Hematopoietic multipotent progenitor cell treated with erythropoietin and hydrocortisone succinate and interleukin-3 and kit ligand, for 17 days (in vitro differentiated cells): ENCODE data around the gene PLAGL2.
"Not testable (repeated sequence)": the region's sequence is repeated elsewhere in the genome, so short reads cannot be mapped to it uniquely, and the experiment has no call there.

ENCODE experiments used
- DNase-seq: peaks from one replicate; pipeline ENCODE4 v3.0.0-alpha.2; 2015; ENCODE audit warnings: low spot score

PLAGL2 gene

DNA sequence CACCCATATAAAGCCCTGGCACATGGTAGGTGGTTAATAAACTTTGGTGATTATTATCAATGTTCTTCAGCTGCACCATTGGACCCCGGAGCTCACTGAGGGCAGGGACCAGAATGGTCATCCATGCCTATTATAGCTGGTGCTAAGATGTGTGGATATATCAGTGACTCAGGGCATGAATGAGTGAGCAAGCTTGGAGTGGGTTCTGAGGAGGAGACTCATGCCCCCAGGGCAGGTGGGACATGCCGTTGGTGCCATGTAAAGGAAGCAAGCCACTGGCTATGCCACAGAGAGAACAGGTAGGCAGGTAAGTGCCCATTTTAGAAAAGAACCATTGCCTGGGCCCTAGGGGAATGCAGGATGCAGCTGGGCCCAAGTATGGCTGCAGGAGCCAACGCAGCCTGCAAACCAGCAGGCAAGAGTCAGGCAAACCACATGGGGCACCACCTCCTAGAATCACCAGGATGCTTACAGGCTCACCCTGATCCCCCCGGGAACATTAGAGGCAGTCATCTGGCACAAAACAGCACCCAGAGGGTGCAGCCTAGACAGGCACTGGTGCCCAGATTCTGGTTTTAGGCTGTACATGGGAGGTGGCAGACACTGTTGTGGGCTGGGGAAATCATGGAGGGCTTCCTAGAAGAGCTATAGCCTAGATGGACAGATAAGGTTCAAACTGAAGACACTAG is 23.5 kb downstream of the PLAGL2 start:
- no peak for DNase-seq

DNA sequence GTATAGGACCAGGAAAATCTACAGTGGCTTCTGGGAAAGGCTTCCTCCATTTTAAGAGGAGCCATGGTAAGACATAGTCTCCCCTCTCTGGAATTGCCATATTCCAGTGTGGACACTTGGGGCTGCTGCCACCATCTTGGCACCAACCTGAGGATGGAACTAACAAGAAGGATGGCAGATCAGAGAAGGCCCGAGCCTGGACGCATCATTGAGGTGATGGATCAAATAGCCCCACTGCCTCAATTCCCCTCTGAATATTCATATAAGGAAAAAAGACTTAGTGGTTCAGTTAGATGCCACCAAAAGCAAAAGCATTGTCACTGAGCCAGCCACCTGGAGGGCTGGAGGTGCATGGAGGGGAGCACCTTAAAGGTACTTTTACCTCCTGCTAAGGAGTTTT is 25.9 kb downstream of the PLAGL2 start:
- no peak for DNase-seq

GRCh38 chr20:32179934-32180333 is 27.6 kb downstream of the PLAGL2 start:
- no peak for DNase-seq

DNA sequence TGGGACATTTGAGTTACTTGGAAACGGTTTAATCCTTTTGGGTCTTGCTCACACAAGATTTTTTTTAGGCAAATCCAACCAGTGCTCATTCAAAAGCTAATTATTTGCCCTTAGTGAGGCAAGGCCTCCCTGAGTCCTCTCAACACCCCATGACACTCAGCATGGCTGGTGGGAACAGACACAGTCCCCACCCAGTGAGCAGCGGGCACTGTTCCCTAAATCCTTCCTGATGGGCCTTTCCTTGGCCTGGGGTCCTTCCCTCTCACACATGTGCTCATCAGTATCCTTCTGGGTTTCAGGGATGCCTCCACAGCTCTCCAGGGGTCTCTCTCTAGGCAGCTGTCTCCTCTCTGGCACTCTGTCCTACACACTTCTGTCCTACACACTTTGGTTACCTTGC is 28.0 kb downstream of the PLAGL2 start:
- DNase-seq: no peak

DNA sequence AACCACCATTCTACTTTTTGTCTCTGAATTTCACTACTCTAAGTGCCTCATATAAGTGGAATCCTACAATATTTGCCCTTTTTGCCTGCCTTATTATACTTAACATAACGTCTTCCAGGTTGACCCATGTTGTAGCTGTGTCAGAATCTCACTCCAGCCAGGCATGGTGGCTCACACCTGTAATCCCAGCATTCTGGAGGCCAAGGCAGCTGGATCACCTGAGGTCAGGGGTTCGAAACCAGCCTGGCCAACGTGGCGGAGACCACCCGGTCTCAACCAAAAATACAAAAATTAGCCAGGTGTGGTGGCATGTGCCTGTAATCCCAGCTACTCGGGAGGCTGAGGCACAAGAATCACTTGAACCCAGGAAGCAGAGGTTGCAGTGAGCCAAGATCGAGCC is 29.8 kb downstream of the PLAGL2 start:
- not testable (repeated sequence) for DNase-seq

- DNase-seq: no peak
Measured at GRCh38 chr20:32168184-32168910, 39.2 kb downstream of the PLAGL2 start.

DNA sequence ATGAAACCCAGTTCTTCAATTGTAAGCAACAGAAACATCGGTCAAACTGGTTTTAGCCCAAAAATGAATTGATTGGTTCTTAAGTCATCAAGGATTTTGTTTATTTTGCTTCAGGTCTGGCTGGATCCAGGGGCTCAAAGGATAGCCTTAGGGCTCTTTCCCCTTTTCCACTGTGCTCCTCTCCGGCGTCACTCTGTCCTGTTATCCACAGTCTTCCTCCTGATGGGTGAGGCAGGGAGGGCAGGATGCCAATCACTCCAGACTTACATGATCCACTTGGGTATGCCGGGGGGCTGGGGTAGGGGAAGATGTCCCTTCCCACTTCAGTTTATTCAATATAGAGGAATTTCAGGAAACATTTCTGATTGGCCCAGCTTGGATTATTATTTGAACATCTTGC is 40.0 kb downstream of the PLAGL2 start:
- no peak for DNase-seq

DNA sequence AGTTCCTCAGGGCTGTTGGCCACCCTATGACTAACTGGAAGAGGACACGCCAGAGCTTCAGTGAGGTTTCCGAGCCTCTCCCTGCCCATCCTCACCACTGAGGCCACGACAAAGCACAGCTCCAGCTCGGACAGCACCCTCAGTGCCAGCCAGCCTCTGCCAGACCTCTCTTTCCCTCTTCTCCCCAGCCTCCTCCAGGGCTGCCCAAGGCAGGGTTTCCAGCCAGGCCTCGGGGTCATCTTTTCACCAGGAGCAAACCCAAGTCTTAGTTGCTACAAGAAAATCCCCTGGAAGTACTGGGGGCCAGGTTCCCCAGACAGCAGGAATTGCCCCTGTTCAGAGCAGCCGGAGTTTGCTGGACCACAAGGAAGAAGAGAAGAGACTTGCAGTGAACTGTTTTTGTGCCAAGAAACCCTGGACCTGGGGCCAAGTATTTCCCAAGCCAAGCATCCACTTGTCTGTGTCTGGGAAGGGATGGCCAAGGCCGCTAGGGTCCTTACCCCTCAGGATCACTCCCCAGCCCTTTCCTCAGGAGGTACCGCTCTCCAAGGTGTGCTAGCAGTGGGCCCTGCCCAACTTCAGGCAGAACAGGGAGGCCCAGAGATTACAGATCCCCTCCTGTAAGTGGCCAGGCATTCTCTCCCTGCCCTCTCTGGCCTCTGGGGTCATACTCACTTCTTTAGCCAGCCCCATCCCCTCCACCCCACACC is 41.6 kb downstream of the PLAGL2 start:
- DNase-seq: no peak

- DNase-seq: no peak
Measured at GRCh38 chr20:32164984-32165735, 42.4 kb downstream of the PLAGL2 start.

- DNase-seq: no peak
Measured at GRCh38 chr20:32163951-32164350, 43.6 kb downstream of the PLAGL2 start.

GRCh38 chr20:32162351-32162750 is 45.2 kb downstream of the PLAGL2 start:
- DNase-seq: no peak

DNA sequence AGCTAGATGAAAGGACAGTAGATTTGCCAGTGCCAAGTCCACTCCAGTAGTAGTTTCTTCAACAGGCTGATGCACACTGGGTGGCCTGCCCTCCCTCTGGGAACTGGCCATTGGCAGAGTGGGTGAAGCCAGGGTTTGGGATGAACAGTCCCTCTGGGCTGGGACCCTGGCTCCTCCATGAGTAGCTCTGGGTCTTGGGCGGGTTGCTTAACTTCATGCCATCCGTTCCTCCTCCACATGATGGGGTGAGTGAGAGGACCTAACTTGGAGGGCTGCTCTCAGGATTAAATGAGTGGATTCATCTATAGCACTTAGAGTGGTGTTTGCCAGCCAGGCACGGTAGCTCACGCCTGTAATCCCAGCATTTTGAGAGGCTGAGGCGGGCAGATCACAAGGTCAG is 47.2 kb downstream of the PLAGL2 start:
- DNase-seq: no peak

DNA sequence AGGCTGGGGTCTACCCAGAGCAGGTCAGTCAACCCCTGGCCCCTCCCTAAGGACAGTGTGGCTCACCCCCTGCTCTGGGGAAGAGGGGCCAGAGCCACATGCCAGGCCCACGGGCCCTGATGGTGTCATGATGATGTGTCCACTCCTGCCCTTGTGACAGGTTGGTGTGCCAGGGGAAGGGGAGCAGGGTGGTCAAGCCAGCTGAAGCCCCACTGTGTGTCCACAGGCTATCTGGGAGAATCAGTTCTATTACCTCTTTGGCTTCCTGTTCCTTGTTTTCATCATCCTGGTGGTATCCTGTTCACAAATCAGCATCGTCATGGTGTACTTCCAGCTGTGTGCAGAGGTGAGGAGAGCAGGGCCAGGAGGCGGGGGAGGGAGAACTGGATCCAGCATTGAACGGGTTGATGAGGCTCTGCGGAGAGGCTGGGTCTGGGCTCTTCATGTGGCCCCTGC is 47.7 kb downstream of the PLAGL2 start:
- DNase-seq: no peak

DNA sequence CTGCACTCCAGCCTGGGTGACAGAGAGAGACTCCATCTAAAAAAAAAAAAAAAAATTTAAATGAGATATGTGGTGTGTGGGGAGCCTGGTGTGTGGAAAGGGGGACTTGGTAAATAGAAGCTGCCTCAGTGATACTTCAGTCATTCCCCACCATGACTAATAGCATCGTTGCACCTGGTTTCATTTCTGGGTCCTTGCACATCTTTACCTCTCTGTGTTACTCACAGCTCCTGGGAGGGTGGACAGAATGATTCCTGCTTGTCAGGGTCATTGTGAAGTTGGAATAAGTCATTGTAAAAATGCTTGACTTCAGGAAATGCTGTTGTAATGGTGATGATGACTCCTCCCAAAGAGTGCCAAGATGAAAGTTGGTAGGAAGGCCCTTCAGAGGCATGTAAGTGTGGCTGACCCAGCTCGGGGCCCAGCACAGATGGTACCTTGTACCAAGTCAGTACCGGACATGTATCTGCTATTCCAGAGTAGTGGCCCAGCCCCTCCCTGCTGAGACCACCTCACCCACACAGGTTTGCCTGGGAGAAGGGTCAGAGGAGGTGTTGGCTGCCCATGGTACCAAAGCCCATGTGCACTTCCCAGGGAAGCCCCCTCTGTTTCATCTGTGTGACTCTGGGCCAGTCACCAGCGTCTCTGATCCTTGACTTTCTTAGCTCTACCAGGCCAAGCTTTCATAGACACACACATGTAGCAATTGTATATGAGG is 48.4 kb downstream of the PLAGL2 start:
- no peak for DNase-seq

DNA sequence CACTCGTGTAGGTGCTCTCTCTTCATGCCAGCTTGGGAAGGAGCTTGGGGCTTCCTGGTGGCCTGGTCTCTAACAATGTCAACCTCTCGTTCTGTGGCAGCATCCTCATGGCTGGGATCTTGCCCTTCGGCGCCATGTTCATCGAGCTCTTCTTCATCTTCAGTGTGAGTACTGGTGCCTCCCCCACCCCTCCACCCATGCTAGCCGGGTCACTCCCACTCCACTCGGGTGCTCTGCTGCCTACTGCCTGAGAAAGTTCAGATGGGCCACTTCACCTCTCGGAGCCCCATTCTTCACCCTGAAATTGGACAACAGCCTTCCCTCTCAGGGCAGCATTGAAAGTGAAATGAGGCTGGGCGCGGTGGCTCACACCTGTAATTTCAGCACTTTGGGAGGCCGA is 49.2 kb downstream of the PLAGL2 start:
- no peak for DNase-seq

- no peak for DNase-seq
Measured at GRCh38 chr20:32157611-32158010, 49.9 kb downstream of the PLAGL2 start.

- peak; percentile 15 for DNase-seq
Measured at GRCh38 chr20:32155017-32155981, 52.2 kb downstream of the PLAGL2 start.

- no peak for DNase-seq
Measured at GRCh38 chr20:32153771-32154170, 53.8 kb downstream of the PLAGL2 start.

DNA sequence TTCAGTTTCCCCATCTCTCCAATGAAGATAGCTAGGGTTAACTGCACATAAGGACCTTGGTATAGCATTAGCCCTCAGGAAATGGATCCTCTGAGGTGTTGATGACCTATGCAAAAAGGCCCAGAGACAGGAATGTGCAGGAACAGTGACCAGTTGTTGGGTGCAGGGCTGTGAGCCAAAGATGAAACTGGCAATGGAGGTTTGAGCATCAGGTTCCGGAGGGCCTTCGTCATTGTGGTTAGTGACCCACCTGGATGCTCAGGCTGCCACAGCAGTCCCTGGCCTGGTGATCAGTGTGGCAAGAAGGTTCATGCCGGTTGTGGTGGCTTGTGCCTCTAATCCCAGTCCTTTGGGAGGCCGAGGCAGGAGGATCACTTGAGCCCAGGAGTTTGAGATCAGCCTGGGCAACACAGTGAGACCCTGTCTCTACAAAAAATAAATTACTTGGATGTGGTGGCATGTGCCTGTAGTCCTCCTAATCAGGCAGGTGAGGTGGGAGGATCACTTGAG is 54.3 kb downstream of the PLAGL2 start:
- DNase-seq: no peak

DNA sequence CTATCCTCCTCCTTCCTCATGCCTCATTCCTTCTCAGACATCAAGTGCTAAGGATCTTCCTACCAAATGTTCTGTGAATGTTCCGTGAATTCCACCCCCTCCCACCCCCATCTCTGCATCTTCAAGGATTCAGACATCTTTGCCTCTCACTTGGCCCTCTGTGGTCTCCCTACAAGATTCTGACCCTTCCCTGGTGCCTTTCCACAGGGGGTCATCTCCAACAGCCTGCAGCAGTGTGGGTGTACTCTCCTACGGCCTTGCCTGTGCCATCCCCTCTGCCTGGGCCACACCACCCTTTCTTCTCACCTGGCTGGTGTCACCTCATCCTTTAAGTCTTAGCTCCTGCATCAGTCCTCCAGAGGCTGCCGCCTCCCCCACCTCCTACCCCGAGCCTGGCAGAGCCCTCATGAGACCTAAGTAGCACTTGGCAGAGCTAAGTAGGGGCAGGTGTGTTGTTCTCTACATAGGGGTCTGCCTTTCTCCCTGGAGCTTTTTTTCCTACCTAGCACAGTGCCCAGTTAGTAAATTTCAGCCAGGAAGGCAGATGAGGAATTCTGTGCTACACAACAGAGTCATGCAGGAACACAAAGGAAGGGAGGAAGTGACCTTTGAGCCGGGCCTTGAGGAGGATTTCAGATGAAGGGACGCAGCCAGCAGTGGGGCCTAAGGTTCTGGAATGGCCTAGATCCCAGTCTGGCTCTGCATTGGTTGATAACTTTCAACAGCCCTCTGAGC is 55.0 kb downstream of the PLAGL2 start:
- DNase-seq: no peak
